GM19351 (cell line): Measurements from ENCODE around the gene NCK2.
A peak's percentile ranks its signal among the peaks of the same experiment; 100 is the strongest.
"Not testable (repeated sequence)": the region's sequence is repeated elsewhere in the genome, so short reads cannot be mapped to it uniquely, and the experiment has no call there.

Source experiments
- ATAC-seq: cut with Tn5 transposase; IDR thresholded peaks from one replicate; pipeline ENCODE4 v1.9.1; 2021; ENCODE audit warnings: mild to moderate bottlenecking, moderate library complexity; ENCODE audit not compliant: unreplicated experiment

NCK2 gene

GRCh38 chr2:105754011-105754410, 9.3 kb downstream of the NCK2 start:
- no peak for ATAC-seq

- no peak for ATAC-seq
These were observed 10.3 kb downstream of the NCK2 start for GRCh38 chr2:105754994-105755393.

- no peak for ATAC-seq
These were observed 11.2 kb downstream of the NCK2 start for GRCh38 chr2:105755895-105756294.

- ATAC-seq, result no peak
These were observed 11.7 kb downstream of the NCK2 start for GRCh38 chr2:105756435-105756834.

DNA sequence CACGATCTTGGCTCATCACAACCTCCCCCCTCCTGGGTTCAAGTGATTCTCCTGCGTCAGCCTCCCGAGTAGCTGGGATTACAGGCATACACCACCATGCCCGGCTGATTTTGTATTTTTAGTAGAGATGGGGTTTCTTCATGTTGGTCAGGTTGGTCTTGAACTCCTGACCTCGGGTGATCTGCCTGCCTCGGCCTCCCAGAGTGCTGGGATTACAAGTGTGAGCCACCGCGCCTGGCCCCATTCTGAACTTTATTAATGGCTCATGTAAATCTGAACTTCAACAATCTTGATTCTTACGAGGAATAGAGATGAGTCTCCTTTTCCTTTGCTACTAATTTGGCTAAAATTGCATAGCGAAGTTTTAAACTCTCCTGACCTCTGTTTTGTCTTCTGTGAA, 12.2 kb downstream of the NCK2 start:
- ATAC-seq, result peak; percentile 25

- ATAC-seq, result peak; percentile 39
These were observed 12.7 kb downstream of the NCK2 start for GRCh38 chr2:105757433-105757832.

DNA sequence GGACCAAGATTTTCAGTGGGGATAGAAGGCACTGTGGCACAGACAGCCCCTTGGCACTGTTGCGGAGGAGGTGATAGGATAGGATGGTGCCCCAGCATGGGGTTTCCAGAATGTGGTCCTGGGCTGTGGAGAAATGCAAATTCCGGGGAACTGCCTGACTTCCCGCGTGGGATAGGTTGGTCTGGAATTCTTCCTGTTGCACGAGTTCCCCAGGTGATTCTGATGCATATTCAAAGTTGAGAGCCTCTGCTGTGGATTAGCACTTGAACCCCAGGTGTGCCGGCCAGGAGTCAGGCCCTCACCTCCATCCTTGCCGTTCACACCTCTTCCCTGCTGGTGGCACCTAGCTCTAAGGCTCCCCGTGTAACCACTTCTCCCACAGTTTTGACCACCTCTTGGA, 15.5 kb downstream of the NCK2 start:
- ATAC-seq, result no peak

DNA sequence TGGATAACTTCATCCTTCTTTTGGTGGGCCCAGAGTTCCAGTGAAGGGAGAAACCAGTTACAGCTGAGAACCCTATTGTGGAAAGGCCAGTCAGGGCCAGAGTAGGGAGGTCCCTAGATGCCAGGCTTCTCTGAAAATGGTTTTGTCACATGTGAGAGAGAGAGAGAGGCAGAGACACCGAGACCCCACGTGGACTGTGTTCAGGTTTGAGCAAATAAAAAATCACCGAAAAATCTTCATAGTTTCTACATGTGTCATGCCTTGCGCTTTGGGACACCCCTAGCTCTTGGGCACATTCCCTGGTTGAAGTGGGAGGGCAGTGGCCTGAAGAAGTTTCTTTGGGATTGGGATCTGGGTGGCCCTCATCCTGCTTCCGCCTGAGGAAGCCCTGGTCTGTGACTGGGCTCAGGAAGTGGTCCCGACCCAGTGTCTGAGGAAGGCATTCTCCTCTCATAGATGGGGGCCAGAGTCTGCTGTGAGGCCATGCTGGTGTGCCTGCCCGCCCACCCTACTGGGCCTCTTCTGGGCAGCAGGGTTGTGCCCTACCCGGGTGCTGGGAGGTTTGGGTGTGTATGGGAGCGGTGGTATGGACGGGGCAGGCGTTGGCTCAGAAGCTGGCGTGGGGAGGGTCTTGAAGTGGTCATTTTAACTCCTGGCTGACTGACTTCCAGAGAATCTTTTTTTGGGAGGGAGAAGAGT, 16.1 kb downstream of the NCK2 start:
- ATAC-seq, result no peak

DNA sequence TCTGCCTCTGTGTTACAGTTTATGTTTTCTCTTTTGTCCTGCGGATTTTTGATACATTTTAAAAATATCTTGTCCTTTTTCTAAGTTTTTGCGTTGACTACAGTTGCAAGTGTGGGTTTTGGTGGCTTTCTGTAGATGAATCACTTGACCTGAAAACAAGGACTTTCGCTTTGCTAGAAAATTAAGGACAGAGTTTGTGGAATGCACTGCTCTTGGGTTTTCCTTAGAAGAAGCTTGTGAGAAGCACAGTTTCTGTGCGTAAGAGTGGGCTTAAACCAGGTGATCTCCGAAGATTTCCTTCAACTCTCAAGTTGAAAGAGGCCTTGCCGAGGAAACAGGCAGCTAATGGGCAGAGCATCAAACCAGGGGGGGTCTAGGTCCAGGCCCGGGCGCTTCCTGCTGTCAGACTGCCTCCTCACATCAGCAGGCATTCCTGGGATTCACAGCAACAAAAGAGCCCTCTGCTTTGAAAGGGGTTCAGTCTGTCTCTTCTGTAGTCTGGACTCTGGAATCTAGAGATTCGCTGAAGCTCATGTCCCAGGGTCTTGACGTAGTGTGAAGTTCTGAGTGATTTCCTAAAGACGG, 17.3 kb downstream of the NCK2 start:
- ATAC-seq, result no peak

DNA sequence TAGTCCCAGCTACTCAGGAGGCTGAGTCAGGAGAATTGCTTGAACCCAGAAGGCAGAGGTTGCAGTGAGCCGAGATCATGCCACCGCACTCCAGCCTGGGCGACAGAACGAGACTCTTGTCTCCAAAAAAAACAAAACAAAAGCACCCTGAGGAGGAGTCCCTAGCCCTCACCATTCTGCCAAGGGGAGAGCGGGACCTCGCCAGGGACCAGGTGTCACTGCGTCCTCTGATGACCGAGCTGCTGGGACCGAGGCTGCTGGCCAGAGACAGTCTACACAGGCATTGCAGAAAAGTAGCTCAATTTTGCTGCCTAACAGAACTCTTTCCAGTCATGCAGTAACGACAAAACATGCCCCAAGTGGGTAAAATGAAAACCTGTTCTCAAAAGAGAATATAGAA, 18.4 kb downstream of the NCK2 start:
- no peak for ATAC-seq

DNA sequence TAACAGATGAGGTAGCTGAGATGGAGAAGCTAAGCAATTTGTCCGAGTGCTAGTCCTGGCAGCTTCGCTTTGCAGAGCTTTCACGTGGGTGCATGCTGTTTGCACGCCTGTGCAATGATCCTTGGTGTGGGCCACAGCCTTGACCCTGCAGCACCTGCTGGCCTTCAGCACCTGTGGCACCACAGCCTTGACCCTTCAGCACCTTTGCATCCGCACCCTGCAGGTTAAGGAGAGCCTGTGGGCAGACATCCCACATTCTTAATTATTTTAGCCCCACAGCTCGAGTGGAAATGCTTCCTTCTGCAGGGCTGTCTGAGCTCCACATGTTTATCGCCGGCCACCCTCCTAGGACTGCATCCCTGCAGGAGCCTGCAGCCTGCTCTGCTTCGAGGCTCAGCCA, 19.3 kb downstream of the NCK2 start:
- ATAC-seq, result no peak

GRCh38 chr2:105765415-105766299, 20.9 kb downstream of the NCK2 start:
- no peak for ATAC-seq

GRCh38 chr2:105766300-105766866, 21.7 kb downstream of the NCK2 start:
- no peak for ATAC-seq

GRCh38 chr2:105768176-105768575, 23.5 kb downstream of the NCK2 start:
- ATAC-seq, result no peak

- no peak for ATAC-seq
These were observed 24.3 kb downstream of the NCK2 start for GRCh38 chr2:105768961-105769452.

- ATAC-seq, result no peak
These were observed 24.8 kb downstream of the NCK2 start for GRCh38 chr2:105769504-105769903.

GRCh38 chr2:105770149-105770548, 25.4 kb downstream of the NCK2 start:
- ATAC-seq, result no peak

GRCh38 chr2:105771291-105771690, 26.6 kb downstream of the NCK2 start:
- not testable (repeated sequence) for ATAC-seq

- no peak for ATAC-seq
These were observed 27.1 kb downstream of the NCK2 start for GRCh38 chr2:105771836-105772235.

DNA sequence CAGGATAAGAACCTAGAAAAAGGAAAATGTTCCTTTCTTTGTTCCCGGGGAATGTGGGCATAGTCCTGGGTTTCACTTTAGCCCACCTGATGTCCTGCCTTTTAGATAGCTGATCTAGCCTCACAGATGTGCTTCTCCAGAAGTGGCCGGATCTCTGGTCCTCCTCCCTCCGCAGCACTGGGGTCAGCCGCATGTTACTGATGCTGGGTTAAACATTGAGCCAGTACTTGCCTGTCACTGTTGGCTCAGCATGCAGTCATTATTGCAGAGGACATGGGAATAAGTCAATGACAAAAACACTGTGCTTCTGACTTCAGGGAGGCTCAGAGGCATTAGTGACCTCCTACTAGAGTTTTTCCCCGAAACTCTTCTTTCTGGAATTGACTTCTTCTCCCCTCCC, 27.6 kb downstream of the NCK2 start:
- ATAC-seq, result no peak

- no peak for ATAC-seq
These were observed 28.9 kb downstream of the NCK2 start for GRCh38 chr2:105773568-105773967.
